Measurements from ENCODE around the gene RASSF4. TPM values are rescaled to one million over a fixed set of nuclear protein-coding genes. Genes with fewer than 3 reads are reported as not detected.

Gene RASSF4
- total and polyA plus RNA-seq, 9 of the 15 experiments (the other 6 are each of a cell fraction or from before 2014, with no cell fraction given): 0.01 to 0.62 (median 0.11) TPM; not detected in 3

DNA sequence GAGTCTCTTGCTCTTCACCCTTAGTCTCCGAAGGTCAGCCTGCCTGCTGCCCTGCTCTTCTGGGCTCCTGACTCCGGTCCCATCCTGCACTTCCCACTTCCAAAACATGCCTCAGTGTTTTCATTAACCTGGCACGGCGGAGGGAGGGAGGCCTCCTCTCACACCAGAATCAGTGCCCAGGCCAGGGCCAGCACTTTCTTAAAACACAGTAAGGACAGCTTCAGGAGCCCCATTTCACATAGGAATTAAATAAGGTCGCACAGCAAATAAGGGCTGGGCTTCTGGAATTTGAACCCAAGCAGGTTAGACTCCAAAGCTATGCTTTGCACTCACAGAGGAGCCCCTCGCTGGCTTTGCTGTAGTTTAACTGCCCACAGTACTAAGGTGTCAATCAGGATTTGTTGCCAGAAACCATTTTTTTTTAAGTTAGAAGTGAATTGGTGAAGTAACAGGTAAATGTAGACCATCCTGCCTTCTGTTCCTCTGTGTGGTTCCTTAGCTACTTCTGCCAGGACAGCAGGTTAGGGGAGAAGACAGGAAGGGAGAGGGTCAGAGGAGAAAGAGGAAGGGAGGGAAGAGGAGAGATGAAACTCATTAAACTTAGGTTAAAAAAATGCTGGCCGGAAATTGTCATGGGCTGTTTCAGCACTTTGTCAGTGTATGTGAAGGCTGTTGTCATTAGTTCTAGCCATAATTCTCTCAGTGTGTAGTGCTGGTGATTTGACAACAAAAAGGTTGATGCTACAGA lies 1.1 kb downstream of the RASSF4 start:
- Histone ChIP-seq H3K4me2 (ENCODE audit: insufficient read depth, low read length) (no peak overlapping the region), H4K20me1 (replicated peaks; ENCODE audit: control insufficient read depth, insufficient read depth, low read length) (peaks cover 8% of the 10 kb centered on the region; the same call in 1 of the 2 replicates), H3K36me3 (ENCODE audit: control insufficient read depth, insufficient read depth, low read length) (no peaks in the 10 kb centered on the region), H3K4me3 (no peak overlapping the region), H2AFZ (ENCODE audit: low read depth, low read length) (no peak overlapping the region), H3K9me3 (replicated peaks; ENCODE audit: control insufficient read depth, insufficient read depth, low read depth, low read length) (no peaks in the 10 kb centered on the region), H3K4me1 (replicated peaks in 1 of 2; ENCODE audit: control insufficient read depth in 2 of 2, insufficient read depth in 2 of 2, low read length in 2 of 2) (peaks cover 8 to 16% of the 10 kb centered on the region in 2 experiments; a peak in 4 of 5 replicates), H3K27me3 (ENCODE audit: control insufficient read depth in 2 of 2, insufficient read depth in 2 of 2, low read length in 2 of 2) (peaks cover 13 to 27% of the 10 kb centered on the region in 2 experiments; a peak in 4 of 5 replicates), H3K9me1 (ENCODE audit: control insufficient read depth, insufficient read depth, low read length) (peaks cover 4% of the 10 kb centered on the region), H3K79me2 (ENCODE audit: control insufficient read depth, insufficient read depth, low read length) (no peaks in the 10 kb centered on the region), H3K9ac (ENCODE audit: insufficient read depth in 1 of 2, low read depth in 2 of 2, low read length in 2 of 2) (no peak overlapping the region), H3K27ac (ENCODE audit: extremely low read depth, low read depth, low read length) (no peak overlapping the region)
- in situ Hi-C loops (cut with MboI) (no loop called here), intact Hi-C loops (cut with micrococcal nuclease) (no loop called here)
- WGBS (ENCODE audit: insufficient coverage, low coverage, missing lambda C conversion rate): 35% methylated on average over 7 of the region's 7 CpGs
- TF ChIP-seq, protein P1, sequence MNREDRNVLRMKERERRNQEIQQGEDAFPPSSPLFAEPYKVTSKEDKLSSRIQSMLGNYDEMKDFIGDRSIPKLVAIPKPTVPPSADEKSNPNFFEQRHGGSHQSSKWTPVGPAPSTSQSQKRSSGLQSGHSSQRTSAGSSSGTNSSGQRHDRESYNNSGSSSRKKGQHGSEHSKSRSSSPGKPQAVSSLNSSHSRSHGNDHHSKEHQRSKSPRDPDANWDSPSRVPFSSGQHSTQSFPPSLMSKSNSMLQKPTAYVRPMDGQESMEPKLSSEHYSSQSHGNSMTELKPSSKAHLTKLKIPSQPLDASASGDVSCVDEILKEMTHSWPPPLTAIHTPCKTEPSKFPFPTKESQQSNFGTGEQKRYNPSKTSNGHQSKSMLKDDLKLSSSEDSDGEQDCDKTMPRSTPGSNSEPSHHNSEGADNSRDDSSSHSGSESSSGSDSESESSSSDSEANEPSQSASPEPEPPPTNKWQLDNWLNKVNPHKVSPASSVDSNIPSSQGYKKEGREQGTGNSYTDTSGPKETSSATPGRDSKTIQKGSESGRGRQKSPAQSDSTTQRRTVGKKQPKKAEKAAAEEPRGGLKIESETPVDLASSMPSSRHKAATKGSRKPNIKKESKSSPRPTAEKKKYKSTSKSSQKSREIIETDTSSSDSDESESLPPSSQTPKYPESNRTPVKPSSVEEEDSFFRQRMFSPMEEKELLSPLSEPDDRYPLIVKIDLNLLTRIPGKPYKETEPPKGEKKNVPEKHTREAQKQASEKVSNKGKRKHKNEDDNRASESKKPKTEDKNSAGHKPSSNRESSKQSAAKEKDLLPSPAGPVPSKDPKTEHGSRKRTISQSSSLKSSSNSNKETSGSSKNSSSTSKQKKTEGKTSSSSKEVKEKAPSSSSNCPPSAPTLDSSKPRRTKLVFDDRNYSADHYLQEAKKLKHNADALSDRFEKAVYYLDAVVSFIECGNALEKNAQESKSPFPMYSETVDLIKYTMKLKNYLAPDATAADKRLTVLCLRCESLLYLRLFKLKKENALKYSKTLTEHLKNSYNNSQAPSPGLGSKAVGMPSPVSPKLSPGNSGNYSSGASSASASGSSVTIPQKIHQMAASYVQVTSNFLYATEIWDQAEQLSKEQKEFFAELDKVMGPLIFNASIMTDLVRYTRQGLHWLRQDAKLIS (CRISPR knock-in tag; IDR thresholded peaks at IDR 0.05): no peak
- TF ChIP-seq, protein P2, sequence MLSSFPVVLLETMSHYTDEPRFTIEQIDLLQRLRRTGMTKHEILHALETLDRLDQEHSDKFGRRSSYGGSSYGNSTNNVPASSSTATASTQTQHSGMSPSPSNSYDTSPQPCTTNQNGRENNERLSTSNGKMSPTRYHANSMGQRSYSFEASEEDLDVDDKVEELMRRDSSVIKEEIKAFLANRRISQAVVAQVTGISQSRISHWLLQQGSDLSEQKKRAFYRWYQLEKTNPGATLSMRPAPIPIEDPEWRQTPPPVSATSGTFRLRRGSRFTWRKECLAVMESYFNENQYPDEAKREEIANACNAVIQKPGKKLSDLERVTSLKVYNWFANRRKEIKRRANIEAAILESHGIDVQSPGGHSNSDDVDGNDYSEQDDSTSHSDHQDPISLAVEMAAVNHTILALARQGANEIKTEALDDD (IDR thresholded peaks at IDR 0.05): no peak
- TF ChIP-seq RFX5 (IDR thresholded peaks at IDR 0.05; ENCODE audit: low read depth, low read length) (no peak), RBM34 (IDR thresholded peaks at IDR 0.05; ENCODE audit: borderline replicate concordance, insufficient read depth, low read length) (no peak), BCOR (IDR thresholded peaks at IDR 0.05) (no peak), ZNF586 (CRISPR knock-in tag; conservative IDR thresholded peaks at IDR 0.05) (no peak), TCF3 (CRISPR knock-in tag; IDR thresholded peaks at IDR 0.05) (no peak)
- TF ChIP-seq, protein P3, sequence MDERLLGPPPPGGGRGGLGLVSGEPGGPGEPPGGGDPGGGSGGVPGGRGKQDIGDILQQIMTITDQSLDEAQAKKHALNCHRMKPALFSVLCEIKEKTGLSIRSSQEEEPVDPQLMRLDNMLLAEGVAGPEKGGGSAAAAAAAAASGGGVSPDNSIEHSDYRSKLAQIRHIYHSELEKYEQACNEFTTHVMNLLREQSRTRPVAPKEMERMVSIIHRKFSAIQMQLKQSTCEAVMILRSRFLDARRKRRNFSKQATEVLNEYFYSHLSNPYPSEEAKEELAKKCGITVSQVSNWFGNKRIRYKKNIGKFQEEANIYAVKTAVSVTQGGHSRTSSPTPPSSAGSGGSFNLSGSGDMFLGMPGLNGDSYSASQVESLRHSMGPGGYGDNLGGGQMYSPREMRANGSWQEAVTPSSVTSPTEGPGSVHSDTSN (CRISPR knock-in tag; IDR thresholded peaks at IDR 0.05; ENCODE audit: low read depth): no peak
- TF ChIP-seq, protein P3 (tag; conservative IDR thresholded peaks at IDR 0.05; ENCODE audit: low read depth): peak; percentile 50; the same call in 1 of the 2 replicates
- TF ChIP-seq, protein P4, sequence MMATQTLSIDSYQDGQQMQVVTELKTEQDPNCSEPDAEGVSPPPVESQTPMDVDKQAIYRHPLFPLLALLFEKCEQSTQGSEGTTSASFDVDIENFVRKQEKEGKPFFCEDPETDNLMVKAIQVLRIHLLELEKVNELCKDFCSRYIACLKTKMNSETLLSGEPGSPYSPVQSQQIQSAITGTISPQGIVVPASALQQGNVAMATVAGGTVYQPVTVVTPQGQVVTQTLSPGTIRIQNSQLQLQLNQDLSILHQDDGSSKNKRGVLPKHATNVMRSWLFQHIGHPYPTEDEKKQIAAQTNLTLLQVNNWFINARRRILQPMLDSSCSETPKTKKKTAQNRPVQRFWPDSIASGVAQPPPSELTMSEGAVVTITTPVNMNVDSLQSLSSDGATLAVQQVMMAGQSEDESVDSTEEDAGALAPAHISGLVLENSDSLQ (IDR thresholded peaks at IDR 0.05): 0 out of 2 replicates have a peak, but pooled peaks have one; percentile 8
- ATAC-seq (no peak), DNase-seq (ENCODE audit: extremely low read depth in 1 of 4, low spot score in 3 of 4) (no peak), FAIRE-seq (peak; percentile 23)
- BruUV-seq (replicated peaks): no TSS peak
- CTCF ChIA-PET (ENCODE audit: low intra/inter-chr PET ratio): no interaction called here
- POLR2A ChIA-PET: no interaction called here
